Omental fat pad (tissue), 4 donors: Measurements from ENCODE around the gene ERC2. TPM values are rescaled to one million over a fixed set of nuclear protein-coding genes. Genes with fewer than 3 reads are reported as not detected.

Experiments
- ATAC-seq: fragments of 150-250 bp; one replicate; pipeline ENCODE4 v1.9.1; 2016; ENCODE audit warnings: mild to moderate bottlenecking, moderate library complexity; ENCODE audit not compliant: low FRiP score
- DNase-seq: peaks from one replicate; pipeline ENCODE4 v3.0.0-alpha.2; 2019; ENCODE audit warnings: low spot score
- CTCF ChIP-seq, 3 donors: fragments of 450-650 bp; IDR thresholded peaks; one replicate each; pipeline ENCODE4 v1.5.1; 2016 to 2017; ENCODE audit warnings: antibody characterized with exemption in 3 of 3, mild to moderate bottlenecking in 3 of 3, moderate library complexity in 2 of 3
- total RNA-seq, 4 donors: library from RNA; depleted of rRNA; stranded (reverse); fragments of >200 nt; gene quantifications; one replicate each; pipeline ENCODE4 v1.1.0, GENCODE V29; 2016

ERC2 gene
- total RNA-seq, 4 donors from 2014 or later = 0.75 to 4.2 (median 2.3) TPM; not detected in 1

- TF ChIP-seq CTCF (IDR thresholded peaks at IDR 0.05) = no peak
- DNase-seq (no peak), ATAC-seq (no peak)
Measured at GRCh38 chr3:55616803-55617202, 851.5 kb downstream of the ERC2 start.

- ATAC-seq (no peak), DNase-seq (no peak)
- TF ChIP-seq CTCF (IDR thresholded peaks at IDR 0.05) = no peak
Measured at GRCh38 chr3:55615694-55616295, 852.5 kb downstream of the ERC2 start.

GRCh38 chr3:55615039-55615693 lies 853.1 kb downstream of the ERC2 start:
- no peak for TF ChIP-seq CTCF (IDR thresholded peaks at IDR 0.05)
- DNase-seq = no peak
- no peak for ATAC-seq

- ATAC-seq = no peak
- no peak for DNase-seq
- TF ChIP-seq CTCF (IDR thresholded peaks at IDR 0.05) = no peak
Measured at GRCh38 chr3:55611121-55611520, 857.1 kb downstream of the ERC2 start.

- DNase-seq (no peak), ATAC-seq (no peak)
- TF ChIP-seq CTCF (IDR thresholded peaks at IDR 0.05) = no peak
Measured at GRCh38 chr3:55609230-55609827, 858.9 kb downstream of the ERC2 start.

GRCh38 chr3:55608301-55608937 lies 859.8 kb downstream of the ERC2 start:
- TF ChIP-seq CTCF (IDR thresholded peaks at IDR 0.05) = no peak
- DNase-seq = no peak
- no peak for ATAC-seq
